Nephron (organoid): ENCODE data around the gene STK32C.

ENCODE experiments used
- H3K27ac Mint-ChIP-seq, 3 experiments: 2 replicates each; pipeline ENCODE4 v1.8.0; 2020; ENCODE audit warnings: mixed read lengths in 3 of 3, mild to moderate bottlenecking in 2 of 3, moderate library complexity in 1 of 3
- H3K27me3 Mint-ChIP-seq: 2 replicates; pipeline ENCODE4 v1.8.0; 2021; ENCODE audit warnings: low read depth, mild to moderate bottlenecking, moderate library complexity, mixed read lengths
- H3K36me3 Mint-ChIP-seq: 2 replicates; pipeline ENCODE4 v1.8.0; 2020; ENCODE audit warnings: low read depth, mixed read lengths
- H3K4me1 Mint-ChIP-seq: 2 replicates; pipeline ENCODE4 v1.8.0; 2020; ENCODE audit warnings: mixed read lengths
- H3K4me3 Mint-ChIP-seq, 3 experiments: 2 replicates each; pipeline ENCODE4 v1.8.0; 2020; ENCODE audit warnings: mild to moderate bottlenecking in 3 of 3, mixed read lengths in 3 of 3, moderate library complexity in 2 of 3
- H3K9me3 Mint-ChIP-seq: 2 replicates; pipeline ENCODE4 v1.8.0; 2020; ENCODE audit warnings: mixed read lengths
- CTCF ChIP-seq, 3 experiments: fragments of 200-600 bp; sonication (generic); IDR thresholded peaks; one replicate each; pipeline ENCODE4 v1.5.0; 2021; ENCODE audit warnings: antibody characterized with exemption in 3 of 3; ENCODE audit not compliant: unreplicated experiment in 3 of 3

Gene STK32C

GRCh38 chr10:132309471-132309865, 1.7 kb upstream of the STK32C start:
- Mint-ChIP-seq H3K27me3 (peaks cover 60% of the 10 kb centered on the region), H3K36me3 (peaks cover 5% of the 10 kb centered on the region), H3K4me3 (peak overlapping the region; percentile 81 to 82 (median 82)), H3K27ac (no peak overlapping the region), H3K9me3 (peaks cover 12% of the 10 kb centered on the region), H3K4me1 (peaks cover 5% of the 10 kb centered on the region)
- no peak for TF ChIP-seq CTCF (IDR thresholded peaks at IDR 0.05; ENCODE audit: unreplicated experiment in 3 of 3)

GRCh38 chr10:132308587-132309470, 1.1 kb upstream of the STK32C start:
- Mint-ChIP-seq H3K27me3 (peaks cover 63% of the 10 kb centered on the region), H3K9me3 (peaks cover 8% of the 10 kb centered on the region), H3K36me3 (peaks cover 5% of the 10 kb centered on the region), H3K4me3 (peak overlapping the region; percentile 81 to 82 (median 82)), H3K4me1 (peaks cover 5% of the 10 kb centered on the region), H3K27ac (no peak overlapping the region)
- TF ChIP-seq CTCF (IDR thresholded peaks at IDR 0.05; ENCODE audit: unreplicated experiment in 3 of 3): no peak

GRCh38 chr10:132306864-132307751, 642 bp downstream of the STK32C start:
- Mint-ChIP-seq H3K27me3 (peaks cover 69% of the 10 kb centered on the region), H3K4me3 (peak overlapping the region; percentile 88 to 91 (median 89)), H3K4me1 (peaks cover 9% of the 10 kb centered on the region), H3K9me3 (peaks cover 12% of the 10 kb centered on the region), H3K27ac (no peak overlapping the region), H3K36me3 (no peaks in the 10 kb centered on the region)
- no peak for TF ChIP-seq CTCF (IDR thresholded peaks at IDR 0.05; ENCODE audit: unreplicated experiment in 3 of 3)

- Mint-ChIP-seq H3K27ac (no peak overlapping the region), H3K4me1 (peaks cover 9% of the 10 kb centered on the region), H3K9me3 (peaks cover 12% of the 10 kb centered on the region), H3K27me3 (peaks cover 64% of the 10 kb centered on the region), H3K4me3 (peak overlapping the region; percentile 78 to 91 (median 88)), H3K36me3 (no peaks in the 10 kb centered on the region)
- TF ChIP-seq CTCF (IDR thresholded peaks at IDR 0.05; ENCODE audit: unreplicated experiment in 3 of 3): no peak
Observed at GRCh38 chr10:132306343-132306685, 1.4 kb downstream of the STK32C start.

GRCh38 chr10:132305654-132306342, 2.0 kb downstream of the STK32C start:
- H3K27me3 Mint-ChIP-seq: peaks cover 59% of the 10 kb centered on the region
- H3K27ac Mint-ChIP-seq: no peak overlapping the region
- H3K36me3 Mint-ChIP-seq: no peaks in the 10 kb centered on the region
- peaks cover 12% of the 10 kb centered on the region for H3K9me3 Mint-ChIP-seq
- H3K4me1 Mint-ChIP-seq: peaks cover 12% of the 10 kb centered on the region
- no peak for TF ChIP-seq CTCF (IDR thresholded peaks at IDR 0.05; ENCODE audit: unreplicated experiment in 3 of 3)
- peak overlapping the region; percentile 78 to 91 (median 88) for H3K4me3 Mint-ChIP-seq
